ENCODE data around the gene ROBO1.

Gene ROBO1

DNA sequence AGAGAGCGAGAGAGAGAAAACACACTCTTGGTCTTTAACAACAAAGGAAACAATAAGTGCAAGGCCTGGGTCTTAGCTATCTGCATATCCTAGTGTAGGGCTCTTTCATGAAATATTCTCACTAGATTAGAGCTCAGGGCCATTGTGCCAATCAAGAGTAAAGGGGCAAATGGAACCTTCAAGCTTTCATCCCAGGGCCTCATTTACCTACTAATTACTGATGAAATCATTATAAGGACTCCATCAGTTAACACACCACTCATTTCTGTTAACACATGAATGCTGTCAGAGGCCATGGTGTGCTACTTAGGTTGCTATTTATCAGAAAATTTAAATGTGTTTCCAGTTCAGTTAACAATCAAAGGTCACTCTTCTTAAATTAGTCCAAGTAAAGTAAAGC, 597.8 kb downstream of the ROBO1 start:
- Histone ChIP-seq H3K27ac (ENCODE audit: low read length) (no peak overlapping the region), H3K36me3 (replicated peaks; ENCODE audit: insufficient read depth, low read length) (no peaks in the 10 kb centered on the region; the same call in 1 of the 2 replicates), H3K4me2 (ENCODE audit: low read depth, low read length) (no peak overlapping the region), H3K9me3 (replicated peaks; ENCODE audit: insufficient read depth, low read length) (no peaks in the 10 kb centered on the region), H3K9ac (ENCODE audit: low read length) (no peak overlapping the region), H3K79me2 (ENCODE audit: low read length) (no peaks in the 10 kb centered on the region), H3K4me3 (ENCODE audit: low read length) (no peak overlapping the region), H4K20me1 (ENCODE audit: insufficient read depth, low read length) (no peaks in the 10 kb centered on the region), H3F3A (ENCODE audit: insufficient read depth, low read length) (no peaks in the 10 kb centered on the region), H3K27me3 (replicated peaks; ENCODE audit: insufficient read depth, low read length) (no peaks in the 10 kb centered on the region), H3K4me1 (ENCODE audit: low read length) (no peaks in the 10 kb centered on the region), H3K9me2 (replicated peaks; ENCODE audit: insufficient read depth, low read length) (no peaks in the 10 kb centered on the region), H2AFZ (ENCODE audit: low read length) (no peak overlapping the region)
- TF ChIP-seq, protein P1, sequence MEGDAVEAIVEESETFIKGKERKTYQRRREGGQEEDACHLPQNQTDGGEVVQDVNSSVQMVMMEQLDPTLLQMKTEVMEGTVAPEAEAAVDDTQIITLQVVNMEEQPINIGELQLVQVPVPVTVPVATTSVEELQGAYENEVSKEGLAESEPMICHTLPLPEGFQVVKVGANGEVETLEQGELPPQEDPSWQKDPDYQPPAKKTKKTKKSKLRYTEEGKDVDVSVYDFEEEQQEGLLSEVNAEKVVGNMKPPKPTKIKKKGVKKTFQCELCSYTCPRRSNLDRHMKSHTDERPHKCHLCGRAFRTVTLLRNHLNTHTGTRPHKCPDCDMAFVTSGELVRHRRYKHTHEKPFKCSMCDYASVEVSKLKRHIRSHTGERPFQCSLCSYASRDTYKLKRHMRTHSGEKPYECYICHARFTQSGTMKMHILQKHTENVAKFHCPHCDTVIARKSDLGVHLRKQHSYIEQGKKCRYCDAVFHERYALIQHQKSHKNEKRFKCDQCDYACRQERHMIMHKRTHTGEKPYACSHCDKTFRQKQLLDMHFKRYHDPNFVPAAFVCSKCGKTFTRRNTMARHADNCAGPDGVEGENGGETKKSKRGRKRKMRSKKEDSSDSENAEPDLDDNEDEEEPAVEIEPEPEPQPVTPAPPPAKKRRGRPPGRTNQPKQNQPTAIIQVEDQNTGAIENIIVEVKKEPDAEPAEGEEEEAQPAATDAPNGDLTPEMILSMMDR (IDR thresholded peaks at IDR 0.05; ENCODE audit: low read length): no peak
- no peak for DNase-seq

DNA sequence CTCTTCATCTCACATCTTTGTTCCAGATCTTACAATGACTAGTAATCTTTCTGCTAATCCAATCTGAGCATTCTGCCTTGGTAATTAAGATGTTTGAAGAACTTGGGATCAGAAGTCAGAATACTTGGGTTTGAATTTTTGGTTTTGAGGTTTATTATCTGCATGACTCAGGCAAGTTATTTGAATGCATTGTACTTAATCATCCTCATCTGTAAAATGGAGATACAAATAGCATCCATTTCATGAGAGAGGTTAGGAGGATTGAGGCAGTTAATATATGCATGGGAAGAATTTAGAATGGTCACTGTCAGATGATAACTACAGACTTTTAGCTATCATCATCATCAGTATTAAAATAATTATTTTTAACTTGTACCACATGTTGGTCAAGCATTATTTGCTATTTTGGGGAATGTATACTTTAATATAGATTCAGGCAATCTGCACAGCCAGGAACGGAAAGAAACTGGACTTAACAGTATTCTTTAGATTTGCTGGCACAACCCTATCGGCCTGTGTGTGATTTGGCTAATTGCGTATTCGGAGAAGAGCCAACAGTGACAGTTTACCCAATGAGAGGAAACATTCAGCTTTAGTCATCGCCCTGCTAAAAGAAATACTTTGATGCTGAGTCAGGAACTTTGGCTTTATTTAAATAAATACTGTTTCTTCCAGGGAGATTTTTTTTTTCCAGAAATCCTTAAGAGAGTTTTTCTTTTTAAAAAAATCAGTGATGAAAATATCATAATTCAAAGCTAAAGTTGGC, 600.0 kb downstream of the ROBO1 start:
- Histone ChIP-seq H3K9me3 (replicated peaks; ENCODE audit: insufficient read depth, low read length) (no peaks in the 10 kb centered on the region), H3K36me3 (replicated peaks; ENCODE audit: insufficient read depth, low read length) (no peaks in the 10 kb centered on the region; the same call in none of the 2 replicates), H3K27me3 (replicated peaks; ENCODE audit: insufficient read depth, low read length) (no peaks in the 10 kb centered on the region), H3K4me1 (ENCODE audit: low read length) (no peaks in the 10 kb centered on the region), H3K4me3 (ENCODE audit: low read length) (no peak overlapping the region), H3K9ac (ENCODE audit: low read length) (no peak overlapping the region), H3F3A (ENCODE audit: insufficient read depth, low read length) (no peaks in the 10 kb centered on the region), H3K27ac (ENCODE audit: low read length) (no peak overlapping the region), H4K20me1 (ENCODE audit: insufficient read depth, low read length) (no peaks in the 10 kb centered on the region), H2AFZ (ENCODE audit: low read length) (no peak overlapping the region), H3K4me2 (ENCODE audit: low read depth, low read length) (no peak overlapping the region), H3K79me2 (ENCODE audit: low read length) (no peaks in the 10 kb centered on the region), H3K9me2 (replicated peaks; ENCODE audit: insufficient read depth, low read length) (no peaks in the 10 kb centered on the region)
- no peak for DNase-seq
- TF ChIP-seq EZH2phosphoT487 (IDR thresholded peaks at IDR 0.05; ENCODE audit: low read length) (no peak), EZH2 (optimal IDR thresholded peaks at IDR 0.05; ENCODE audit: low read depth, low read length) (no peak)
- TF ChIP-seq, protein P1 (IDR thresholded peaks at IDR 0.05; ENCODE audit: low read length): no peak

DNA sequence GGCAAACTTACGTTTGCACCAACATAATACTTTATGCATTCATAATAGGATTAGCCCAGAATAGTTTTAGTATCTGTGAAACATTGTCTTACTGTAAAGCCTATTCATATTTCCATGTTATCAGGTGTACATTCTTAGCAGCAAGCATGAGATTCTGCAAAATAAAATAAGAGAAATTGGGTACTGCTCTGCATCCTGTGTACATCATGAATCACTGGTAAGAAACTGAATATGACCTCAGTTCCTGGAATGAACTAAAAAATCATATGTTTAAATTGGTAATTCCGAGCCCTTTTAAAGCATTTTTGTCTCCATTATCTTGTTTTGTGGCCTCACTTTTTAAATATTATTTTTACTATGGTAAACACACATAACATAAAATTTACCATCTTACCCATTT, 605.1 kb downstream of the ROBO1 start:
- no peaks in the 10 kb centered on the region for H3K9me2 ChIP-seq (replicated peaks; ENCODE audit: insufficient read depth, low read length)
- H4K20me1 ChIP-seq (ENCODE audit: insufficient read depth, low read length): no peaks in the 10 kb centered on the region
- H3K9ac ChIP-seq (ENCODE audit: low read length): no peak overlapping the region
- no peaks in the 10 kb centered on the region for H3K9me3 ChIP-seq (replicated peaks; ENCODE audit: insufficient read depth, low read length)
- no peak overlapping the region for H3K4me2 ChIP-seq (ENCODE audit: low read depth, low read length)
- no peaks in the 10 kb centered on the region for H3K79me2 ChIP-seq (ENCODE audit: low read length)
- H3K4me1 ChIP-seq (ENCODE audit: low read length): no peaks in the 10 kb centered on the region
- no peak overlapping the region for H2AFZ ChIP-seq (ENCODE audit: low read length)
- no peaks in the 10 kb centered on the region for H3K27me3 ChIP-seq (replicated peaks; ENCODE audit: insufficient read depth, low read length)
- no peaks in the 10 kb centered on the region for H3F3A ChIP-seq (ENCODE audit: insufficient read depth, low read length)
- TF ChIP-seq EZH2 (optimal IDR thresholded peaks at IDR 0.05; ENCODE audit: low read depth, low read length) (no peak), EZH2phosphoT487 (IDR thresholded peaks at IDR 0.05; ENCODE audit: low read length) (no peak)
- TF ChIP-seq, protein P1 (IDR thresholded peaks at IDR 0.05; ENCODE audit: low read length): no peak
- no peaks in the 10 kb centered on the region; the same call in 1 of the 2 replicates for H3K36me3 ChIP-seq (replicated peaks; ENCODE audit: insufficient read depth, low read length)
- H3K4me3 ChIP-seq (ENCODE audit: low read length): no peak overlapping the region
- no peak for DNase-seq
- no peak overlapping the region for H3K27ac ChIP-seq (ENCODE audit: low read length)

Data from MM.1S (cell line).